Stimulated activated CD4-positive, alpha-beta T cell treated with anti-CD3 and anti-CD28 coated beads, Interleukin-1b, Interleukin-23, amount 100 ng/mL, for 1 hour (primary cell): Measurements from ENCODE around the gene PGAP2.
A peak's percentile ranks its signal among the peaks of the same experiment; 100 is the strongest.

Experiments used
- DNase-seq, 2 donors: peaks; one replicate each; pipeline ENCODE4 v3.0.0-alpha.2; 2020; ENCODE audit warnings: low read depth in 2 of 2

Gene PGAP2

GRCh38 chr11:3831378-3832239 lies 23.2 kb downstream of the PGAP2 start:
- DNase-seq, result no peak

GRCh38 chr11:3832816-3833215 lies 24.5 kb downstream of the PGAP2 start:
- no peak for DNase-seq

DNA sequence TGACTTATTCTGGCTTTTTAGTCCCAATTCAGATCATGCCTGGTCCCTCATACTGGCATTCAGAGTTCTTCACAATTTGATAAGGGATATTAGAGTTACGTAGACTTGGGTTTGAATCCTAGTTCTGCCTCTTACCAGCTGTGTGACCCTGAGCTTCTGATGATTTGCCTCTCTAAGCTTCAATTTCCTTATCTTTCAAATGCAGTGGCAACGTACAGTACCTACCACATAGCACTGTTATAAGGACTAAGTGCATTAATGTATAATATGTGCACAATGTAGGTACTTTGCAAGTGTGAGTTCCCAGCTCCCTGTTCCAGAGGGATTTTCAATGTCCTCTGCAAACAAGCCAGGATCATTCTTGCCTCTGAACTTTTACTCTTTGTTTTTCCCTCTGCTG lies 25.1 kb downstream of the PGAP2 start:
- no peak for DNase-seq

DNA sequence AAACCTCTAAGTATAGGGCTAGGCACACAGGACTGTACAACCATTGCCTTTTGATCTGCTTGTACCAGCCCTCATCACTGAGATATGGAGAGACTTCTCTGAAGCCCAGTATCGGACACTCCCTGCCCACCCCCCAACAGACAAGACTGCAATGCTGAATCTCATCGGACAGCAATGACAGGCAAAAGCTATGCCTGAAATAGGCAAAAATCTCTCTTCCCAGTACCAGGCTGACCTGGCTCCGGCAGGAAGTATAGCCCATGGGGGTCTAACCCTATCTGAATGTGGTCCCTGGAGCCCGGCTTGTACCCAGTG lies 25.9 kb downstream of the PGAP2 start:
- no peak for DNase-seq

DNA sequence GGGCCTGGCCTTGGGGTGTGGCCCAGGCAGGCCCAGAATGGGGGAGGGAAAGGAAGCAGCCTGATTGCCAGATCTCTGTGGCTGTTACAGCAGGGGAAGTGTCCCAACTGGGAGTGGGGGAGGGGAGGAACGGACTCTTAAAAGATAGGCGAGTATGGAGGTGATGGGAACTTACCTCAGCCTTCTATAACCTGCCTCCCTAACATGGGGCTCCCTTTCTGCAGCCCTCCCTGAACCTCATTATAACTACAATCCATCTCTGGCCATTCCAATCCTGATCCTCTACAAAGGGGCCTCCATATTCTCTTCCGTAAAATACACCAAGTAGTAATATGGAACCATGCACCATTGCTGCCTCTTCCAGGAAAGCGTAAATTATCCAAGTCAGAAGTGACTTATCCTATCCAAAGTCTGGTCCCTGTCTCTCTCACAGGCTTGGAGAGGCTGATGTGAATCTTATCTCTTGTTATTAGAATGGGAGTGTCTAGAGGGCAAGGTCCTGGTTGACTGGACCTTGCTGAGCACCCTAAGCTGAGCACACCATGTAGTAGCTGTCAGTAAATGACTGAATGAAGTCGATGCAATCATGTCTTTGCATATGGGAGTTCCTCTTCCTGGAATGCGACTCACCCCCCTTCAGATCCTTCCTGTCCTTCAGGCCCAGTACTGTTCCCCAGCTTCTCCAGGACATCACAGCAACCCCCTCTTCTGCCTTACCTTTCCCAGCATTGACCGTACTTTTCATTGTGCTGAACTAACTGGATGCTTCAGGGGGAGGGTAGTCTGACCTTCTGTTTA lies 26.5 kb downstream of the PGAP2 start:
- no peak for DNase-seq

DNA sequence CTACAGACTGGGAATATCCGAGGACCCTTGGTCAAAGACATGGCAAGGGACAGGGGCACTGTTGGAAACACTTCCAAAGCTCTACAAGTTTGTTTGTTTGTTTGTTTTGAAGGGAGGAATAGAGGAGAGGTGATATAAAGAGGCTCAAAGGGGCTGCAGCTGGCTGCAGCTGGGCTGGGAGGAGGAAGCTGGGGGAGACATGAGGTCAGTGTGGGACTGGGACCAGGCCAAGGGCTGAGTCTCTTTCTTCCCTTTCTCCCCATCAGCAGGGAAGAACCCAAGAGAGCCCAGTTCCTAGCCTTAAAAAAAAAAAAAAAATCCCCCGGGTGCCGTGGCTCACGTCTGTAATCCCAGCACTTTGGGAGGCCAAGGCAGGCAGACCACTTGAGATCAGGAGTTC lies 27.4 kb downstream of the PGAP2 start:
- no peak for DNase-seq

GRCh38 chr11:3836903-3837302 lies 28.5 kb downstream of the PGAP2 start:
- no peak for DNase-seq

- no peak for DNase-seq
Observed at GRCh38 chr11:3837793-3838192, 29.4 kb downstream of the PGAP2 start.

GRCh38 chr11:3838504-3838903 lies 30.1 kb downstream of the PGAP2 start:
- DNase-seq, result no peak

GRCh38 chr11:3840004-3840869 lies 31.9 kb downstream of the PGAP2 start:
- DNase-seq, result no peak

DNA sequence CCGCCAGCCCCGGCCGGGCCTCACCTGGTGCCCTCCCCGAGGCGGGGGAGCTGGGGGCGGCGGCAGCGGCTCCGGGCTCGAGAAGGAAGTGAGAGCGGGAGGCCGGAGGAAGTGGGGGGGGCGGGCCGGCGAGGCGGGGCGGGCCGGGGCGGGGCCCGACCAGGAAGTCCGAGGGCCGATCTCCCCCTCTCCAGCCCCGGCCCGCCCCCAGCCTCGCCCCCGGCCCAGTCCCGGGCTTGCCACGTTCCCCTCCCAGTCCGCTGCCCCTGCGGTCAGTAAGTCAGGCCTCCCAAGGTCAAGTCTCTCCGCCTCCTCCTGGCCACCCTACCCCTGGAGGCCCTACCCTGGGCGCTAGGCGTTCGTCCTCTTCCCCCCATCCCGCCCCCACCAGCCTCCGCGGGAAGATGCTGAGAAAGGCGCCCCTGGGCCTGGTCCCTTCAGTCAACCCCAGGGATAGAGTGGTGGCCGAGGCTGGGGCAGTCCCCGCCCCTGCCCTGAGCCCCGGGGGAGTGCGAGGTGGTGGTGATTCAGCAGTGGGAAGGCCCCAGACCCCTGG lies 32.6 kb downstream of the PGAP2 start, which contains the start of gene RHOG:
Gene RHOG, minus strand, starts transcription at position 90 of the 556 bp plus-strand sequence. CDS start 12,821 bp downstream, outside the sequence.
- peak; percentile 34 to 80 for DNase-seq

DNA sequence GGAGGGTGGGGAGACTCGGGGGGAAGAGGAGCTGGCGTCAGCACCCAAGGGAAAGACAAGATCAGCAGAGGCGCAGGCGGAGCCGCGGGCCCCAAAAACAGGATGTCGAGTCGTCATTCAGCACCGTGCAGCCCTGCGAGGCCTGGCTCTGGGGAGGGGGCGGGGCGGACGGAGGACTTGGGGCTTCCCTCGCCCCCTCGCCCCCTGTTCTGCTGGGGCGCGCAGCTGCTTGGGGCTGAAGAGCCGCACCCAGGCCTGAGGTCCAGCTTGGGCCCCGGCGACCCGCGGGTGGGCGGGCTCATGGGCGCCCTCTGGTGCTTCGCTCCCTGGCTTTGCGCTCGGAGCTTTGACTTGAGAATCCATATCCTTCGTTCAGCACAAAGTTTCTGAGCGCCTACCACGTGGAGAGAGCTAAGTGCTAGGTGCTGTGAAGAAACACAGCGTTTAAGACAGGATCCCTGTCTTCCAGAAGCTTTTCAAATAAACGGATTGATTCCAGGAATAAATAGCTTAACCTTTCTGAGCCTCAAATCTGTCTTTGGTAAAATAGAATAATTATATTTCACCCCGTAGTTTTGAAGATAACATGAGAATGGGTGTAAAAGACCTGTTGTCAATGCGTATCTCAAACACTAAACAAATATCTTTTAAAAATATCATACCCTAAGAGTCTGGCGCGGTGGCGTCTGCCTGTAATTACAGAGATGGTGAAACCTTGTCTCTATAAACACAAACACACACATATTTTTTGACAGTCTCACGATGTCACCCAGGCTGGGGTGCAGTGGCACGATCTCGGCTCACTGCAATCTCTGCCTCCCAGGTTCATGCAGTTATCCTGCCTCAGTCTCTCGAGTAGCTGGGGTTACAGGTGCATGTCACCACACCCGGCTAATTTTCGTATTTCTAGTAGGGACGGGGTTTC lies 33.3 kb downstream of the PGAP2 start:
- peak in 1 of 2 donors; percentile 88 for DNase-seq

- DNase-seq, result no peak
Observed at GRCh38 chr11:3843326-3843725, 35.0 kb downstream of the PGAP2 start.

- DNase-seq, result no peak
Observed at GRCh38 chr11:3845246-3845645, 36.9 kb downstream of the PGAP2 start.

DNA sequence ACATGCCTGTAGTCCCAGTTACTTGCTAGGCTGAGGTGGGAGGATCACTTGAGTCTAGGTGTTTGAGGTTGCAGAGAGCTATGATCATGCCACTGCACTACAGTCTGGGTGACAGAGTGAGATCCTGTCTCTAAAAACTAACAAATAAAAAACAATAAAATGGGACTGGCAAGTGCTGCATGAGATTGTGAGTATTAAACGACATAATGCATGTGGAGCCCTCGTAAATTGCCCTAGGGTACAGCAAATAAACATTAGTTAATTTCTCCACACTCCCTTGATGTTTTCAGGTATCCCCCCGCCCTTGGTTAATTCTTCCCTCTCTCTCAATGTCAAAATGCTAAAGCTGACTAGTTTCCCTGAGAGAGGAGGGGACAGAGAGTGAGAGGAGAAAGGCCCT lies 37.3 kb downstream of the PGAP2 start:
- DNase-seq, result no peak

GRCh38 chr11:3849297-3849874 lies 41.0 kb downstream of the PGAP2 start:
- no peak for DNase-seq

GRCh38 chr11:3853545-3853842 lies 45.1 kb downstream of the PGAP2 start:
- DNase-seq, result no peak

- no peak for DNase-seq
Observed at GRCh38 chr11:3853899-3854659, 45.7 kb downstream of the PGAP2 start.

DNA sequence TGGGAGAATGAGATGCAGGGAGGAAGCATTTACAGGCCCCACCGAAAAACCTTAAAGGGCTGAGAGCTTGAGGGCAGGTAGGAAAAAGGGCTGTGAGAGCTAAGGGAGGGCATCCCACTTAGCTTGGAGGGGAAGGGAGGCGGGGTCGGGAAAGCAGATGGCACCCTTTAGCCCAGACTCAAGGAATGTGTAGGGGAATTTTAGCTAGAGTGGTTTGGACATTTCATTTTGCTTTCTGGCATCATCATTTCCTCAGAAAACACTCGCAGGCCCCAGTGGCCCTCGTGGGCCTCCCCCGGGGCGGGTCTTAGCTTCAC lies 46.3 kb downstream of the PGAP2 start:
- DNase-seq, result no peak
